ENCODE results near the gene PRKAB1. TPM values are rescaled to one million over a fixed set of nuclear protein-coding genes. Genes with fewer than 3 reads are reported as not detected.

The PRKAB1 gene
- total RNA-seq, 1 experiment from 2014 or later = 42.2 TPM

- H3K4me2 ChIP-seq (ENCODE audit: insufficient read depth, insufficient read length, low read length) = no peak overlapping the region
- H3T11ph ChIP-seq (ENCODE audit: low read length) = no peak overlapping the region
- H3K27me3 Mint-ChIP-seq (ENCODE audit: low read depth) = peaks cover 17% of the 10 kb centered on the region
- H3K4me1 Mint-ChIP-seq = peaks cover 0 to under 1% of the 10 kb centered on the region in 2 experiments; a peak in 1 of 4 replicates
- H3K9me3 Mint-ChIP-seq = no peaks in the 10 kb centered on the region
- H3K27ac Mint-ChIP-seq = no peak overlapping the region
- no peak overlapping the region for H2BK20ac ChIP-seq (ENCODE audit: low read depth, low read length, poor library complexity, severe bottlenecking)
- no peak overlapping the region for H2BK5ac ChIP-seq (ENCODE audit: insufficient read length, low read length)
- H3K4ac ChIP-seq (ENCODE audit: low read depth, low read length) = no peak overlapping the region
- H3K23ac ChIP-seq (ENCODE audit: insufficient read length, low read depth, low read length) = no peak overlapping the region
- no peak overlapping the region for H3K9ac ChIP-seq (ENCODE audit: extremely low read depth, insufficient read length, low read length)
- H3K9me3 ChIP-seq (ENCODE audit: control insufficient read depth, low read depth, low read length) = no peaks in the 10 kb centered on the region
- WGBS (ENCODE audit: extremely low coverage, insufficient read length, low lambda C conversion rate) = no CpG with 5 or more reads among the region's 7 CpGs
- no peaks in the 10 kb centered on the region for H3K4me1 ChIP-seq (ENCODE audit: insufficient read depth, low read length)
- no peaks in the 10 kb centered on the region for H3K27me3 ChIP-seq (ENCODE audit: insufficient read depth, low read length)
- H2AK5ac ChIP-seq (ENCODE audit: insufficient read length, low read length) = no peak overlapping the region
- H3K4me3 Mint-ChIP-seq = no peak overlapping the region
- H2BK12ac ChIP-seq (ENCODE audit: insufficient read length, low read depth, low read length) = no peak overlapping the region
- TF ChIP-seq CTCF (conservative IDR thresholded peaks at IDR 0.05) = no peak
- no peak overlapping the region for H4K5ac ChIP-seq (ENCODE audit: insufficient read length, low read depth, low read length)
- no peak overlapping the region for H2AFZ ChIP-seq (ENCODE audit: low read length)
- H3K79me2 ChIP-seq (ENCODE audit: insufficient read depth, low read length) = no peaks in the 10 kb centered on the region
- H3K27ac ChIP-seq (ENCODE audit: insufficient read length, low read depth, low read length) = no peak overlapping the region
- H4K8ac ChIP-seq (replicated peaks; ENCODE audit: insufficient read length, low read depth, low read length) = no peak overlapping the region
- H4K91ac ChIP-seq (ENCODE audit: insufficient read length, low read depth, low read length) = no peak overlapping the region
- H2BK120ac ChIP-seq (ENCODE audit: low read depth, low read length, poor library complexity, severe bottlenecking) = no peak overlapping the region
- H3K36me3 Mint-ChIP-seq (ENCODE audit: insufficient read depth in 1 of 3, low read depth in 3 of 3) = no peaks in the 10 kb centered on the region
- no peak for DNase-seq
- H4K20me1 ChIP-seq (ENCODE audit: control insufficient read depth, insufficient read depth, insufficient read length) = no peaks in the 10 kb centered on the region
- no peak overlapping the region for H2BK15ac ChIP-seq (ENCODE audit: low read depth, low read length)
- H3K79me1 ChIP-seq (ENCODE audit: insufficient read depth, low read depth, low read length, poor library complexity, severe bottlenecking) = no peaks in the 10 kb centered on the region
- no peak overlapping the region for H3K14ac ChIP-seq (ENCODE audit: insufficient read depth, low read length)
- no peak overlapping the region for H3K18ac ChIP-seq (ENCODE audit: insufficient read length, low read depth, low read length)
- H3K23me2 ChIP-seq (ENCODE audit: insufficient read length, low read depth, low read length, poor library complexity, severe bottlenecking) = no peaks in the 10 kb centered on the region
- H3K56ac ChIP-seq (ENCODE audit: insufficient read length, low read depth, low read length) = no peak overlapping the region
Measured at GRCh38 chr12:119630223-119630780, 37.6 kb upstream of the PRKAB1 start.

Data from H9 (cell line).